H9 (cell line): ENCODE data around the gene FSTL4. TPM values are rescaled to one million over a fixed set of nuclear protein-coding genes. Genes with fewer than 3 reads are reported as not detected.

Source experiments
- DNase-seq: peaks from one replicate; pipeline ENCODE4 v3.0.0-alpha.2; 2017
- H2AFZ ChIP-seq: one replicate; pipeline ENCODE4 v1.6.1; 2013; ENCODE audit warnings: mild to moderate bottlenecking, low read length, control low read depth, moderate library complexity
- H2AK5ac ChIP-seq: 2 replicates; pipeline ENCODE4 v1.6.1; 2013; ENCODE audit warnings: low read length, control low read depth, mixed read lengths; ENCODE audit not compliant: insufficient read length
- H2BK120ac ChIP-seq: one replicate; pipeline ENCODE4 v1.6.1; 2013; ENCODE audit warnings: low read depth, mild to moderate bottlenecking, low read length, control low read depth, inconsistent platforms; ENCODE audit not compliant: poor library complexity, severe bottlenecking
- H2BK12ac ChIP-seq: 2 replicates; pipeline ENCODE4 v1.6.1; 2013; ENCODE audit warnings: low read length, control low read depth, mixed read lengths, low read depth; ENCODE audit not compliant: insufficient read length
- H2BK15ac ChIP-seq: 2 replicates; pipeline ENCODE4 v1.6.1; 2013; ENCODE audit warnings: low read depth, low read length, control low read depth
- H2BK20ac ChIP-seq: one replicate; pipeline ENCODE4 v1.6.1; 2013; ENCODE audit warnings: low read depth, mild to moderate bottlenecking, low read length, control low read depth, inconsistent platforms; ENCODE audit not compliant: poor library complexity, severe bottlenecking
- H2BK5ac ChIP-seq: 2 replicates; pipeline ENCODE4 v1.6.1; 2013; ENCODE audit warnings: low read length, control low read depth, mixed read lengths; ENCODE audit not compliant: insufficient read length
- H3K14ac ChIP-seq: 2 replicates; pipeline ENCODE4 v1.6.1; 2013; ENCODE audit warnings: low read length, control low read depth; ENCODE audit not compliant: insufficient read depth
- H3K18ac ChIP-seq: 2 replicates; pipeline ENCODE4 v1.6.1; 2013; ENCODE audit warnings: low read depth, mild to moderate bottlenecking, mixed read lengths, low read length, control low read depth; ENCODE audit not compliant: insufficient read length
- H3K23ac ChIP-seq: 2 replicates; pipeline ENCODE4 v1.6.1; 2013; ENCODE audit warnings: low read length, control low read depth, mixed read lengths, low read depth; ENCODE audit not compliant: insufficient read length
- H3K23me2 ChIP-seq: 2 replicates; pipeline ENCODE4 v1.6.1; 2013; ENCODE audit warnings: low read depth, mild to moderate bottlenecking, mixed read lengths, low read length, control low read depth; ENCODE audit not compliant: insufficient read length, poor library complexity, severe bottlenecking
- H3K27ac ChIP-seq: 2 replicates; pipeline ENCODE4 v1.5.1; 2013; ENCODE audit warnings: low read length, control low read depth, mixed read lengths, low read depth; ENCODE audit not compliant: insufficient read length
- H3K27me3 ChIP-seq: 2 replicates; pipeline ENCODE4 v1.6.1; 2013; ENCODE audit warnings: low read length, control low read depth, inconsistent platforms; ENCODE audit not compliant: insufficient read depth
- H3K4ac ChIP-seq: 2 replicates; pipeline ENCODE4 v1.6.1; 2013; ENCODE audit warnings: low read depth, mild to moderate bottlenecking, control low read depth, inconsistent platforms, low read length, moderate library complexity
- H3K4me1 ChIP-seq: 2 replicates; pipeline ENCODE4 v1.6.1; 2013; ENCODE audit warnings: low read length, control low read depth, inconsistent platforms; ENCODE audit not compliant: insufficient read depth
- H3K4me2 ChIP-seq: 2 replicates; pipeline ENCODE4 v1.6.1; 2013; ENCODE audit warnings: low read length, control low read depth, mixed read lengths; ENCODE audit not compliant: insufficient read length, insufficient read depth
- H3K56ac ChIP-seq: 2 replicates; pipeline ENCODE4 v1.6.1; 2013; ENCODE audit warnings: low read depth, mild to moderate bottlenecking, mixed read lengths, low read length, control low read depth; ENCODE audit not compliant: insufficient read length
- H3K79me1 ChIP-seq: 2 replicates; pipeline ENCODE4 v1.6.1; 2013; ENCODE audit warnings: low read depth, mild to moderate bottlenecking, moderate library complexity, low read length, control low read depth, inconsistent platforms; ENCODE audit not compliant: insufficient read depth, poor library complexity, severe bottlenecking
- H3K79me2 ChIP-seq: 2 replicates; pipeline ENCODE4 v1.6.1; 2013; ENCODE audit warnings: low read length, control low read depth, inconsistent platforms; ENCODE audit not compliant: insufficient read depth
- H3K9ac ChIP-seq: 2 replicates; pipeline ENCODE4 v1.6.1; 2013; ENCODE audit warnings: low read length, control low read depth, mixed read lengths; ENCODE audit not compliant: insufficient read length; ENCODE audit errors: extremely low read depth
- H3K9me3 ChIP-seq: one replicate; pipeline ENCODE4 v1.6.1; 2013; ENCODE audit warnings: low read depth, low read length, inconsistent platforms; ENCODE audit not compliant: control insufficient read depth
- H3T11ph ChIP-seq: one replicate; pipeline ENCODE4 v1.6.1; 2013; ENCODE audit warnings: mild to moderate bottlenecking, low read length, control low read depth, inconsistent platforms
- H4K20me1 ChIP-seq: one replicate; pipeline ENCODE4 v1.6.1; 2013; ENCODE audit not compliant: control insufficient read depth, insufficient read length, insufficient read depth
- H4K5ac ChIP-seq: 2 replicates; pipeline ENCODE4 v1.6.1; 2013; ENCODE audit warnings: low read depth, mild to moderate bottlenecking, mixed read lengths, low read length, control low read depth; ENCODE audit not compliant: insufficient read length
- H4K8ac ChIP-seq: replicated peaks from 2 replicates; pipeline ENCODE4 v1.6.1; 2013; ENCODE audit warnings: low read length, control low read depth, mixed read lengths, low read depth; ENCODE audit not compliant: insufficient read length
- H4K91ac ChIP-seq: 2 replicates; pipeline ENCODE4 v1.6.1; 2013; ENCODE audit warnings: low read depth, mild to moderate bottlenecking, moderate library complexity, mixed read lengths, low read length, control low read depth; ENCODE audit not compliant: insufficient read length
- H3K27ac Mint-ChIP-seq, 3 experiments: 2 replicates in 2 of 3; 3 replicates in 1 of 3; pipeline ENCODE4 v1.8.0; 2020 to 2021; ENCODE audit warnings: mixed read lengths in 3 of 3, mild to moderate bottlenecking in 1 of 3, moderate library complexity in 1 of 3
- H3K27me3 Mint-ChIP-seq: 2 replicates; pipeline ENCODE4 v1.8.0; 2021; ENCODE audit warnings: low read depth, mild to moderate bottlenecking, moderate library complexity, mixed read lengths
- H3K36me3 Mint-ChIP-seq, 3 experiments: 2 replicates in 2 of 3; 3 replicates in 1 of 3; pipeline ENCODE4 v1.8.0; 2020 to 2021; ENCODE audit warnings: low read depth in 3 of 3, mixed read lengths in 3 of 3; ENCODE audit not compliant: insufficient read depth in 1 of 3
- H3K4me1 Mint-ChIP-seq, 2 experiments: 2 replicates each; pipeline ENCODE4 v1.8.0; 2020; ENCODE audit warnings: mixed read lengths in 2 of 2
- H3K4me3 Mint-ChIP-seq, 2 experiments: 2 replicates in 1 of 2; 3 replicates in 1 of 2; pipeline ENCODE4 v1.8.0; 2020 to 2021; ENCODE audit warnings: mild to moderate bottlenecking in 2 of 2, mixed read lengths in 2 of 2, moderate library complexity in 1 of 2
- H3K9me3 Mint-ChIP-seq, 2 experiments: 2 replicates in 1 of 2; 3 replicates in 1 of 2; pipeline ENCODE4 v1.8.0; 2020; ENCODE audit warnings: mild to moderate bottlenecking in 2 of 2, mixed read lengths in 2 of 2, moderate library complexity in 1 of 2
- CTCF ChIP-seq: fragments of 200-600 bp; sonication (generic); conservative IDR thresholded peaks from 3 replicates; pipeline ENCODE4 v1.8.0; 2021; ENCODE audit warnings: antibody characterized with exemption, mild to moderate bottlenecking
- whole genome bisulfite sequencing: extraction: QIAGEN DNeasy Blood & Tissue Kit; methylation state at CpG from one replicate; pipeline ENCODE4 v1.1.7; 2013; ENCODE audit warnings: missing lambda C conversion rate, low lambda C conversion rate, mixed read lengths; ENCODE audit not compliant: insufficient read length; ENCODE audit errors: extremely low coverage; 5-methylcytosine and 5-hydroxymethylcytosine counted together
- total RNA-seq: library from RNA; stranded (reverse); gene quantifications from 2 replicates; pipeline ENCODE4 v1.2.1, GENCODE V29; 2021

FSTL4 gene
- total RNA-seq, 1 experiment from 2014 or later: 5.7 TPM

- Histone ChIP-seq H3K9ac (no peak overlapping the region), H4K20me1 (no peaks in the 10 kb centered on the region)
Observed at GRCh38 chr5:133661389-133661788, 49.0 kb upstream of the FSTL4 start.

More at GRCh38 chr5:133661389-133661788, 49.0 kb upstream of the FSTL4 start:
- WGBS: no CpG with 5 or more reads among the region's 2 CpGs
- Histone ChIP-seq H3K23ac (no peak overlapping the region), H2BK12ac (no peak overlapping the region), H3T11ph (no peak overlapping the region), H3K23me2 (no peaks in the 10 kb centered on the region), H3K18ac (no peak overlapping the region), H2AK5ac (no peak overlapping the region), H3K4me1 (no peaks in the 10 kb centered on the region), H3K79me2 (no peaks in the 10 kb centered on the region), H3K56ac (no peak overlapping the region), H3K14ac (no peak overlapping the region), H3K4ac (no peak overlapping the region), H4K8ac (no peak overlapping the region), H2BK20ac (no peak overlapping the region), H2AFZ (no peak overlapping the region), H3K4me2 (no peak overlapping the region), H2BK5ac (no peak overlapping the region), H4K5ac (no peak overlapping the region), H3K9me3 (no peaks in the 10 kb centered on the region), H2BK120ac (no peak overlapping the region), H2BK15ac (no peak overlapping the region), H3K27ac (no peak overlapping the region), H4K91ac (no peak overlapping the region), H3K27me3 (no peaks in the 10 kb centered on the region; the same call in 1 of the 2 replicates), H3K79me1 (no peaks in the 10 kb centered on the region)
- H3K4me1 Mint-ChIP-seq: no peaks in the 10 kb centered on the region
- H3K27ac Mint-ChIP-seq: no peak overlapping the region
- DNase-seq: no peak
- H3K4me3 Mint-ChIP-seq: no peak overlapping the region
- no peak for TF ChIP-seq CTCF
- H3K36me3 Mint-ChIP-seq: no peaks in the 10 kb centered on the region
- H3K9me3 Mint-ChIP-seq: no peaks in the 10 kb centered on the region
- peaks cover 1% of the 10 kb centered on the region; the same call in 1 of the 2 replicates for H3K27me3 Mint-ChIP-seq
